Activated T-cell treated with anti-CD3 and anti-CD28 coated beads, Interleukin-2, amount 50 U/mL, for 72 hours (primary cell): ENCODE data around the gene PIK3C3. TPM values are rescaled to one million over a fixed set of nuclear protein-coding genes. Genes with fewer than 3 reads are reported as not detected.
A peak's percentile ranks its signal among the peaks of the same experiment; 100 is the strongest.
"Not testable (repeated sequence)": the region's sequence is repeated elsewhere in the genome, so short reads cannot be mapped to it uniquely, and the experiment has no call there.

Experiments
- ATAC-seq, 2 donors: fragments of 150-1000 bp; cut with Tn5 transposase; replicated peaks in 1 of 2; 2 replicates each; pipeline ENCODE4 v1.10.0; 2021; ENCODE audit warnings: moderate library complexity in 2 of 2, mild to moderate bottlenecking in 1 of 2
- DNase-seq, 2 donors: peaks; one replicate each; pipeline ENCODE4 v3.0.0; 2021 to 2022; ENCODE audit warnings: mixed read lengths in 1 of 2
- H3K27ac Mint-ChIP-seq: one replicate; pipeline ENCODE4 v1.8.0; 2022; ENCODE audit warnings: mild to moderate bottlenecking, moderate library complexity, mixed read lengths
- H3K27me3 Mint-ChIP-seq: one replicate; pipeline ENCODE4 v1.8.0; 2022; ENCODE audit warnings: low read depth, mixed read lengths
- H3K36me3 Mint-ChIP-seq, 2 donors: one replicate each; pipeline ENCODE4 v1.8.0; 2022; ENCODE audit warnings: mixed read lengths in 2 of 2, mild to moderate bottlenecking in 1 of 2; ENCODE audit not compliant: insufficient read depth in 2 of 2
- H3K4me1 Mint-ChIP-seq: one replicate; pipeline ENCODE4 v1.8.0; 2022; ENCODE audit warnings: low read depth, mixed read lengths
- H3K4me3 Mint-ChIP-seq, 2 donors: one replicate each; pipeline ENCODE4 v1.8.0; 2022; ENCODE audit warnings: mild to moderate bottlenecking in 2 of 2, mixed read lengths in 2 of 2, moderate library complexity in 2 of 2
- H3K9me3 Mint-ChIP-seq, 2 donors: one replicate each; pipeline ENCODE4 v1.8.0; 2022; ENCODE audit warnings: mixed read lengths in 2 of 2
- total RNA-seq, 2 donors: library from RNA; stranded (reverse); gene quantifications; one replicate each; pipeline ENCODE4 v1.2.3, GENCODE V29; 2022

Gene PIK3C3
- total RNA-seq, 2 donors from 2014 or later, result 52.0 to 55.9 TPM

- Mint-ChIP-seq H3K4me1 (no peaks in the 10 kb centered on the region), H3K27ac (no peak overlapping the region), H3K27me3 (no peaks in the 10 kb centered on the region), H3K4me3 (no peak overlapping the region), H3K9me3 (no peaks in the 10 kb centered on the region), H3K36me3 (no peaks in the 10 kb centered on the region)
- ATAC-seq, result no peak
- no peak for DNase-seq
Measured at GRCh38 chr18:42100248-42100647, 145.2 kb downstream of the PIK3C3 start.

GRCh38 chr18:42100911-42101310 lies 145.9 kb downstream of the PIK3C3 start:
- no peak for DNase-seq
- no peak overlapping the region for H3K27ac Mint-ChIP-seq
- H3K4me1 Mint-ChIP-seq, result no peaks in the 10 kb centered on the region
- no peaks in the 10 kb centered on the region for H3K27me3 Mint-ChIP-seq
- no peak overlapping the region for H3K4me3 Mint-ChIP-seq
- peak in 1 of 2 donors; percentile 54 for ATAC-seq
- H3K9me3 Mint-ChIP-seq, result no peaks in the 10 kb centered on the region
- H3K36me3 Mint-ChIP-seq, result no peaks in the 10 kb centered on the region

GRCh38 chr18:42105394-42105793 lies 150.4 kb downstream of the PIK3C3 start:
- H3K4me3 Mint-ChIP-seq, result no peak overlapping the region
- no peak overlapping the region for H3K27ac Mint-ChIP-seq
- ATAC-seq (no peak), DNase-seq (no peak)
- H3K36me3 Mint-ChIP-seq, result no peaks in the 10 kb centered on the region
- no peaks in the 10 kb centered on the region for H3K4me1 Mint-ChIP-seq
- H3K9me3 Mint-ChIP-seq, result no peaks in the 10 kb centered on the region
- no peaks in the 10 kb centered on the region for H3K27me3 Mint-ChIP-seq

- no peak for ATAC-seq
- no peaks in the 10 kb centered on the region for H3K27me3 Mint-ChIP-seq
Measured at GRCh38 chr18:42106784-42107183, 151.8 kb downstream of the PIK3C3 start.

GRCh38 chr18:42107287-42107686 lies 152.3 kb downstream of the PIK3C3 start:
- Mint-ChIP-seq H3K27ac (no peak overlapping the region), H3K4me3 (no peak overlapping the region), H3K36me3 (no peaks in the 10 kb centered on the region), H3K9me3 (no peaks in the 10 kb centered on the region), H3K27me3 (no peaks in the 10 kb centered on the region), H3K4me1 (no peaks in the 10 kb centered on the region)
- DNase-seq (no peak), ATAC-seq (no peak)

More at GRCh38 chr18:42106784-42107183, 151.8 kb downstream of the PIK3C3 start:
- no peaks in the 10 kb centered on the region for H3K9me3 Mint-ChIP-seq
- no peaks in the 10 kb centered on the region for H3K36me3 Mint-ChIP-seq
- DNase-seq, result no peak
- no peak overlapping the region for H3K27ac Mint-ChIP-seq
- H3K4me1 Mint-ChIP-seq, result no peaks in the 10 kb centered on the region
- H3K4me3 Mint-ChIP-seq, result no peak overlapping the region

GRCh38 chr18:42107691-42108450 lies 152.8 kb downstream of the PIK3C3 start:
- H3K36me3 Mint-ChIP-seq, result no peaks in the 10 kb centered on the region
- no peaks in the 10 kb centered on the region for H3K27me3 Mint-ChIP-seq

GRCh38 chr18:42112147-42112546 lies 157.1 kb downstream of the PIK3C3 start:
- H3K27me3 Mint-ChIP-seq, ATAC-seq, H3K4me3 Mint-ChIP-seq, H3K27ac Mint-ChIP-seq, H3K9me3 Mint-ChIP-seq, DNase-seq, H3K36me3 Mint-ChIP-seq: not testable (repeated sequence)
- peaks cover 13% of the 10 kb centered on the region for H3K4me1 Mint-ChIP-seq

More at GRCh38 chr18:42107691-42108450, 152.8 kb downstream of the PIK3C3 start:
- no peak for ATAC-seq
- DNase-seq, result no peak
- no peak overlapping the region for H3K4me3 Mint-ChIP-seq
- H3K4me1 Mint-ChIP-seq, result no peaks in the 10 kb centered on the region
- no peak overlapping the region for H3K27ac Mint-ChIP-seq
- no peaks in the 10 kb centered on the region for H3K9me3 Mint-ChIP-seq

GRCh38 chr18:42112657-42113420 lies 157.8 kb downstream of the PIK3C3 start:
- H3K4me1 Mint-ChIP-seq, result peaks cover 13% of the 10 kb centered on the region
- H3K4me3 Mint-ChIP-seq, result no peak overlapping the region
- ATAC-seq, result no peak
- no peak for DNase-seq
- no peaks in the 10 kb centered on the region for H3K36me3 Mint-ChIP-seq
- H3K27me3 Mint-ChIP-seq, result no peaks in the 10 kb centered on the region
- H3K9me3 Mint-ChIP-seq, result no peaks in the 10 kb centered on the region
- H3K27ac Mint-ChIP-seq, result peak overlapping the region; percentile 94

- ATAC-seq, result peak; percentile 49 to 60
Measured at GRCh38 chr18:42113529-42114191, 158.6 kb downstream of the PIK3C3 start.

GRCh38 chr18:42114310-42114943 lies 159.4 kb downstream of the PIK3C3 start:
- ATAC-seq, result peak; percentile 83 to 90
- peak overlapping the region in 1 of 2 donors; percentile 57 for H3K4me3 Mint-ChIP-seq
- no peaks in the 10 kb centered on the region for H3K36me3 Mint-ChIP-seq

More at GRCh38 chr18:42113529-42114191, 158.6 kb downstream of the PIK3C3 start:
- DNase-seq, result peak; percentile 2 to 14
- H3K4me3 Mint-ChIP-seq, result peak overlapping the region in 1 of 2 donors; percentile 57
- H3K27ac Mint-ChIP-seq, result peak overlapping the region; percentile 94
- H3K9me3 Mint-ChIP-seq, result no peaks in the 10 kb centered on the region
- H3K4me1 Mint-ChIP-seq, result peaks cover 13% of the 10 kb centered on the region
- H3K27me3 Mint-ChIP-seq, result no peaks in the 10 kb centered on the region
- no peaks in the 10 kb centered on the region for H3K36me3 Mint-ChIP-seq

GRCh38 chr18:42126586-42126985 lies 171.6 kb downstream of the PIK3C3 start:
- H3K36me3 Mint-ChIP-seq, result no peaks in the 10 kb centered on the region
- ATAC-seq (no peak), DNase-seq (no peak)
- H3K4me3 Mint-ChIP-seq, result no peak overlapping the region
- H3K9me3 Mint-ChIP-seq, result no peaks in the 10 kb centered on the region
- H3K27ac Mint-ChIP-seq, result no peak overlapping the region
- H3K4me1 Mint-ChIP-seq, result no peaks in the 10 kb centered on the region
- no peaks in the 10 kb centered on the region for H3K27me3 Mint-ChIP-seq

More at GRCh38 chr18:42114310-42114943, 159.4 kb downstream of the PIK3C3 start:
- H3K27ac Mint-ChIP-seq, result peak overlapping the region; percentile 94
- DNase-seq, result peak; percentile 62 to 75
- H3K27me3 Mint-ChIP-seq, result no peaks in the 10 kb centered on the region
- peaks cover 13% of the 10 kb centered on the region for H3K4me1 Mint-ChIP-seq
- no peaks in the 10 kb centered on the region for H3K9me3 Mint-ChIP-seq

- ATAC-seq, result no peak
- Mint-ChIP-seq H3K27me3 (no peaks in the 10 kb centered on the region), H3K4me3 (no peak overlapping the region), H3K9me3 (peaks cover 0 to 3% of the 10 kb centered on the region in 2 donors), H3K36me3 (no peaks in the 10 kb centered on the region), H3K27ac (no peak overlapping the region), H3K4me1 (no peaks in the 10 kb centered on the region)
- DNase-seq, result no peak
Measured at GRCh38 chr18:42131066-42131929, 176.3 kb downstream of the PIK3C3 start.
